ENCODE results near the gene PNPLA3.

Gene PNPLA3

DNA sequence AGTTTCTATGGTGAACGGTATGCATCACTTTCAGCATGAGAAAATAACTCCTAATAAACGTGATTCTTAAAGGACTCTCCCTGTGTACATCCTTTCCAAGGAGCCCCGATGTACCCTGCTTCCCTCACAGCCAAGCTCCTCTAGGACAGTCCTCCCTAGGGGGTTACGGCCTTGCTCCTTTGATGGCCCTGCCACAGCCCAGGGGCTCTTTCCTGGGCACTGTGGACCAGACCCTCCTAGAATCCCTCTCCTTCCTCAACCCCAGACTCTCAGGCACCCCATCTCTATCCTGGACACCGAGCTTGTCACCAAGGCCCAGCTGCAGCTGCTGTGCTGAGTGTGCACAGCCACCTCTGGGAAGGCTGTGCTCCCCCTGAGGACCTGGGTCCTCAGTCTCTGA is 27.8 kb downstream of the PNPLA3 start:
- no peak overlapping the region for H3K27ac ChIP-seq (ENCODE audit: low read depth, low read length)
- peaks cover 12% of the 10 kb centered on the region; the same call in 1 of the 2 replicates for H3K36me3 ChIP-seq (ENCODE audit: insufficient read depth, low read length)
- H3K4me1 ChIP-seq (ENCODE audit: insufficient read depth, low read length), result peaks cover 8% of the 10 kb centered on the region
- H3K4me3 ChIP-seq (ENCODE audit: low read length), result no peak overlapping the region
- H3K9me3 ChIP-seq (ENCODE audit: insufficient read depth, low read depth, low read length), result no peaks in the 10 kb centered on the region
- WGBS, result 89% methylated on average over 5 of the region's 5 CpGs
- no peak overlapping the region; the same call in 1 of the 2 replicates for H3K9ac ChIP-seq (ENCODE audit: low read depth, low read length)
- H3K27me3 ChIP-seq (ENCODE audit: insufficient read depth, low read length), result no peaks in the 10 kb centered on the region; the same call in 1 of the 2 replicates

DNA sequence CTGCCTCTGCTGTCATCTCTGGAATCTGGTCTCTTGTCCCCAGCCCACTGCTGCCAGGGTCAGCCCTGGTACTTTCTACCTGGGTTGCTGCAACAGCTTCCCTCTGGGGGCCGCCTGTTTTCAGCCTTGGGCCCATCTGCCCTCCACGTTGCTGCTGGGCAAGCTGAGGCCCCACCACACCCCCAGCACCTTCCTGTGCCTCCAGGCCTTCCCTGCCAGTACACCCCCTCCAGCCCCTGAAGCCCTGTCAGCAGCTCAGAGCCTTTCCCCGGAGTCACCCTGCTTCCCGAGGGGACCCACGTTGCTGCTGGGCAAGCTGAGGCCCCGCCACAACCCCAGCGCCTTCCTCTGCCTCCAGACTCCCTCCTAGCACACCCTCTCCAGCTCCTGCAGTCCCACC is 28.4 kb downstream of the PNPLA3 start:
- Histone ChIP-seq H3K4me3 (ENCODE audit: low read length) (no peak overlapping the region), H3K4me1 (ENCODE audit: insufficient read depth, low read length) (peaks cover 12% of the 10 kb centered on the region), H3K9ac (ENCODE audit: low read depth, low read length) (no peak overlapping the region), H3K27ac (ENCODE audit: low read depth, low read length) (no peak overlapping the region), H3K36me3 (ENCODE audit: insufficient read depth, low read length) (peaks cover 7% of the 10 kb centered on the region; the same call in 1 of the 2 replicates), H3K27me3 (ENCODE audit: insufficient read depth, low read length) (no peaks in the 10 kb centered on the region; the same call in 1 of the 2 replicates), H3K9me3 (ENCODE audit: insufficient read depth, low read depth, low read length) (no peaks in the 10 kb centered on the region)
- 67% methylated on average over 7 of the region's 7 CpGs for WGBS

DNA sequence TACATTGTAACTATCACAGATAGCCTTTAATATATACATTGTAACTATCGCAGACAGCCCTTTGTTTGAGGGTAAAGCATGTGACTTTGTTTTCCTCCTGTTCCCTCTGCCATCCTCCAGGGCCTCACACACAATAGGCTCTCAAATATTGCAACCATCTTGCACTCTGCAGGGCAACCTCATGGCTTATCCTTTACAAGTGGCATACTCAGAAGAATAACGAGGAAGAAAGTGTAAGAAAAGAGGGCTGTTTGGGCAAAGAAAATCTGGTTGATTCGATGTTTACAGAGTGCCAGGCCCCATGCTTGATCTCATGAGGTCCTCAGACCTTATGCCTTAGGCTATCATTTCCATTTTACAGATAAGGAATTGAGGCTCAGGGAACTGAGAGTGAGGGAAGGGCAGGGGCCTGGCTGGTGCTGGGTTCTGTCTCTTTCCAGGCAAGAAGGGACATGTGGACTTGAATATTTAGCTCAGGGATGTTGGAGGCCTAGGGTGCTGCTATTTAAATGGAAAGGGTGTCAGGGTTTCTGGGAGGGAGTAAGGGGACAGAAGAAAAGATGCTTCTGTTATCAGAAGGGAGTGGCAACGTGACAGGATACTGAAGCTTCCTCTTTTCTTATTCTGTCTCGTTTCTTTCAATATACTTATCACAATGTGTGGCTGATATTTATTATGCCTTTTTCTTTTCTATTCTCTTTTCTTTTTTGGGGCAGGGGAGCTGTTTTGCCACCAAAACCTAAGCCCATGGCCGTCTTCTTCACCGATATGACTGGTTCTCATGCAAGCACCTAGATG is 30.6 kb downstream of the PNPLA3 start:
- H3K27ac ChIP-seq (ENCODE audit: low read depth, low read length), result no peak overlapping the region
- H3K9ac ChIP-seq (ENCODE audit: low read depth, low read length), result peak overlapping the region; percentile 80
- WGBS, result 48% methylated on average over 5 of the region's 7 CpGs
- peak overlapping the region; percentile 86 for H3K4me3 ChIP-seq (ENCODE audit: low read length)
- no peaks in the 10 kb centered on the region; the same call in 1 of the 2 replicates for H3K36me3 ChIP-seq (ENCODE audit: insufficient read depth, low read length)
- no peaks in the 10 kb centered on the region for H3K9me3 ChIP-seq (ENCODE audit: insufficient read depth, low read depth, low read length)
- H3K4me1 ChIP-seq (ENCODE audit: insufficient read depth, low read length), result peaks cover 12% of the 10 kb centered on the region
- no peaks in the 10 kb centered on the region; the same call in 1 of the 2 replicates for H3K27me3 ChIP-seq (ENCODE audit: insufficient read depth, low read length)

DNA sequence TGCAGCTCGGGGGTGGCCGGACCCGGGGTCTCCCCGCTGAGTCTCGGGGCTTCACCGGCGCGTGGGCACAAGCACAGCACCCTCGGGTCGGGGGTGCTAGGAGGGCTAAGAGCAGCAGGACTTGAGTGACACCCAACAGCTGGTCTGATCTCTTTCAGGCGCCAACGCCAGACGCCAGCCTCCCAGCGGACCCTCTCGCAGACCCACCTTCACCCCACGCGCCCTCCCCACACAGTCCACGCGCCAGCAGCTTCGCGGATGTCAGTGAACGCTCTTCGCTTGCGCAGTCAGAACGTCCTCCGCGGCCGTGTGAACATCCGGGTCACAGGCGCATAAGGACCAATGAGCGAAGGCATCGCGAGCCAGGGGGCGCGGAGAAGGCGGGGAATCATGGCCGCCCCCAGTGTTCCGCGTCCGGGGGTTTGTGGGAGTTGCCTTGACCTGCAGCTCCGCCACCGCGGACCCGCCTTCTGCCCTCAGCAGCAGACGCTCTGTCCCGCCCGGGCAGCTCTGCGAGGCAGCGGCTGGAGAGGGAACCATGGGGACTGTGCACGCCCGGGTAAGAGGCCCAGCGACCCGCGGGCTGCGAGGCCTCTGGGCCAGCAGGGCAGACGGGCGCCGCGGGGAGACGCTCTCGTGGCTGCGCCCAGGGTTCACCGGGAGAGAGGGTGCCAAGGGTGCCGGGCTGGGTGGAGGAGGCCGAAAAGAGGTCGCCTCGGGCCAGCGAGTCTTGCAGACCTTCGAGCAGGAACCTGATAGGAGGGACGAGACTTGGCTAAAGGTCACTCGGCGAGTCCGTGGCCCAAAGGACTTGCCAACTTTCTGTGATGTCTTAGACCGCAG is 31.7 kb downstream of the PNPLA3 start, which contains the start of gene SAMM50:
TSS of gene SAMM50 (plus strand) at position 403 of the 843 bp plus-strand sequence. CDS start at position 539, 136 bp downstream.
- Histone ChIP-seq H3K36me3 (ENCODE audit: insufficient read depth, low read length) (no peaks in the 10 kb centered on the region; the same call in 1 of the 2 replicates), H3K9ac (ENCODE audit: low read depth, low read length) (peak within 1 kb of the TSS; percentile 80), H3K4me3 (ENCODE audit: low read length) (peak within 1 kb of the TSS; percentile 86), H3K9me3 (ENCODE audit: insufficient read depth, low read depth, low read length) (no peaks in the 10 kb centered on the region), H3K27me3 (ENCODE audit: insufficient read depth, low read length) (no peaks in the 10 kb centered on the region; the same call in 1 of the 2 replicates), H3K27ac (ENCODE audit: low read depth, low read length) (peak within 1 kb of the TSS; percentile 77), H3K4me1 (ENCODE audit: insufficient read depth, low read length) (peaks cover 12% of the 10 kb centered on the region)
- WGBS, result under 1% methylated on average over 74 of the region's 74 CpGs

DNA sequence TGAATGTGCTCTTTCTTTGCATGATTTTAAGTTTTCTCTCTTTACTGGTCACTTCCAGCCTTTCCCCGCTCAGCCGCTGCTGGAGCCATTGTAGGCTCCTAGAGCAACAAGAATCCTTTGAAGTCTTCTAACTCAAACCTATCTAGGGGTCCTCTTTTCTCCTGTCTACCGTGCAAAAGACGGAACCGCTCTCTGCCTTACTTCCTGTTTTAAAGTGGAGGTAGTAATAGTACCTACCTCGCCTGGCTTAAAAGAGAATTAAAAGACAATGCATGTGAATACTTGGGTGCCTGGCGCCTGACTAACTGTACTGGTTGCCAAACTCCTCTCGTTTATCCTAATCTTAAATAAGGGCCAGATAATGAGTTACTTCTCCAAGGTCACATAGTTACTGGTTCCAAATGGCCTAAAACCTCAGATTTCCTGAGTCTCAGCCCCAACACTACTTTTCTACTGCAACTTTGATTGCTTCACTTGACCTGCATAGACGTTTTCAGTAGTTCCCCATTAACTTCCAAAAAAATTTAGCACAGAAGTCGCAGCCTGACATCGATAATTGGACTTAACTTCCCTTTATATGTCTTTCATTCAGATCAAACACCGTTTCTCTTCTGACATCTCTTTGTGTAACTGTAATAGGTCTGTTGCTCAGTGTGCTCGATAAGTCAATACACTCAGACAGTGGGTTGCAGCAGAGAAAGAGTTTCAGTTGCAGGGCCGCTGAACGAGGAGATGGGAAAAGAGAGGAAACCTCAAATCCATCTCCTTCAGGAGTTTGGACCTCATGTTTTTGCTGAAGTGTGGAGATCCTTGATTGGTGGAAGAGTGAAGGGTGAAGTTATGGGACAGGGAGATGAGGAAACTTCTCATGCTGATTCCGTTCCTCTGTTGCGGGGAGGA is 32.5 kb downstream of the PNPLA3 start:
- Histone ChIP-seq H3K27me3 (ENCODE audit: insufficient read depth, low read length) (no peaks in the 10 kb centered on the region; the same call in 1 of the 2 replicates), H3K9me3 (ENCODE audit: insufficient read depth, low read depth, low read length) (no peaks in the 10 kb centered on the region), H3K4me3 (ENCODE audit: low read length) (peak overlapping the region; percentile 86), H3K4me1 (ENCODE audit: insufficient read depth, low read length) (peaks cover 12% of the 10 kb centered on the region), H3K27ac (ENCODE audit: low read depth, low read length) (no peak overlapping the region; the same call in 1 of the 2 replicates), H3K9ac (ENCODE audit: low read depth, low read length) (peak overlapping the region; percentile 80), H3K36me3 (ENCODE audit: insufficient read depth, low read length) (no peaks in the 10 kb centered on the region)
- WGBS, result 49% methylated on average over 16 of the region's 17 CpGs

DNA sequence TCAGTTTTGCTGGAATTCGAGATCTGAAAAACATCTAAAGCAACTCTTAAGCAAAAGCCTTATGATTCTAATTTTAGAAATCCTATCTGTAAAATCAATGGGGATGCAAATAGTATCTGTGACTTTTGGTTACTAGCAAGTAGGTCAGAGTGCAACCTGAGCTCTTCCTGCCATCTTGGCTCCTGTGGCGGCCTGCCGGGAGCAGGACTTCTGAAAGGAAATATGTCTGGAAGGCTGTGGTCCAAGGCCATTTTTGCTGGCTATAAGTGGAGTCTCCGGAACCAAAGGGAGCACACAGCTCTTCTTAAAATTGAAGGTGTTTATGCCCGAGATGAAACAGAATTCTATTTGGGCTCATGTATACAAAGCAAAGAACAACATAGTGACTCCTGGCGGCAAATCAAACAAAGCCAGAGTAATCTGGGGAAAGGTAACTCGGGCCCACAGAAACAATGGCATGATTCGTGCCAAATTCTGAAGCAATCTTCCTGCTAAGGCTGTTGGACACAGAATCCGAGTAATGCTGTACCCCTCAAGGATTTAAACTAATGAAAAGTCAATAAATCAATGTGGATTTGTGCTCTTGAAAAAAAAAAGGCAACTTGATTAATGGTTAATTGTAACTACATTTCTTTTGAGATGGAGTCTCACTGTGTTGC is 33.3 kb downstream of the PNPLA3 start:
- H3K9ac ChIP-seq (ENCODE audit: low read depth, low read length), result no peak overlapping the region
- peaks cover 12% of the 10 kb centered on the region for H3K4me1 ChIP-seq (ENCODE audit: insufficient read depth, low read length)
- H3K27me3 ChIP-seq (ENCODE audit: insufficient read depth, low read length), result no peaks in the 10 kb centered on the region
- H3K27ac ChIP-seq (ENCODE audit: low read depth, low read length), result no peak overlapping the region
- peak overlapping the region; percentile 86 for H3K4me3 ChIP-seq (ENCODE audit: low read length)
- H3K9me3 ChIP-seq (ENCODE audit: insufficient read depth, low read depth, low read length), result no peaks in the 10 kb centered on the region
- no peaks in the 10 kb centered on the region for H3K36me3 ChIP-seq (ENCODE audit: insufficient read depth, low read length)
- WGBS, result 93% methylated on average over 9 of the region's 9 CpGs

DNA sequence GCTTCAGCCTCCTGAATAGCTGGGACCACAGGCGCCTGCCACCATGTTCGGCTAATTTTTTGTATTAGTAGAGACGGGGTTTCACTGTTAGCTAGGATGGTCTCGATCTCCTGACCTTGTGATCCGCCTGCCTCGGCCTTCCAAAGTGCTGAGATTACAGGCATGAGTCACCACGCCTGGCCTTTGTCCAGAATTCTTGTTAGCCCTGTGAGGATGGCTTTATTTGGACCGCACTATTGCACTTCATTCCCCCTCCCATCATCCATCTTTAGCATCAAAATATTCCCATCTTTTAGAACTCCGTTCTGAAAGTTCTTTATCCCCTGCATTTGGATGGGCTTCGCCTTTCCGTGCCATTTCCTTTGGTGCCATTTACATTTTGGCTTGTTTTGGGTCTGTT is 34.3 kb downstream of the PNPLA3 start:
- Histone ChIP-seq H3K9me3 (ENCODE audit: insufficient read depth, low read depth, low read length) (no peaks in the 10 kb centered on the region), H3K36me3 (ENCODE audit: insufficient read depth, low read length) (peaks cover 2% of the 10 kb centered on the region; the same call in 1 of the 2 replicates), H3K4me1 (ENCODE audit: insufficient read depth, low read length) (peaks cover 12% of the 10 kb centered on the region), H3K4me3 (ENCODE audit: low read length) (no peak overlapping the region), H3K27ac (ENCODE audit: low read depth, low read length) (no peak overlapping the region), H3K9ac (ENCODE audit: low read depth, low read length) (no peak overlapping the region), H3K27me3 (ENCODE audit: insufficient read depth, low read length) (no peaks in the 10 kb centered on the region)
- WGBS, result 91% methylated on average over 11 of the region's 11 CpGs

DNA sequence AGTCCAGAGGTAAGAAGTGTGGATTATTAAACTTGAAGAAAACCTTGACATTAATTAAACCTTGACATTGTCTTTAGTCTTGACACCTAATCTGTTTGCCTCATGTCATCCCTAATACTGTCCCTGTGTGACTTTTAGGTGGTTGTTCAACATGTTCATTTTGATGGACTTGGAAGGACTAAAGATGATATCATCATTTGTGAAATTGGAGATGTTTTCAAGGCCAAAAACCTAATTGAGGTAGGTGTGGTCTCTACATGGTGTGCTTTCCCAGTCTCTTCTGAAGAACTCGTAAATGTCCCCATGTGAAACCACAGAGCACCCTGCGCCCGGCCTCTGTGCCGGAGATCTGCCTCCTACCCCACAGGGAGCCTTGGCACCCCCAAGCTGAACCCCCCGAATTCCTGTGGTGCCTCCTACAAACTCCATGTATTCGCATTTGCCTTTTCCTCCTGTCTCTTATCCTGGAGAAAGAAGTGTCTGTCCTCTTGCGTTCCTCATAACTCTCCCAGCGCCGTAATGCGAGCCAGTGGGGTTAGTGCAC is 40.8 kb downstream of the PNPLA3 start:
- Histone ChIP-seq H3K27ac (ENCODE audit: low read depth, low read length) (no peak overlapping the region), H3K9me3 (ENCODE audit: insufficient read depth, low read depth, low read length) (no peaks in the 10 kb centered on the region), H3K4me3 (ENCODE audit: low read length) (no peak overlapping the region), H3K27me3 (ENCODE audit: insufficient read depth, low read length) (no peaks in the 10 kb centered on the region), H3K4me1 (ENCODE audit: insufficient read depth, low read length) (no peaks in the 10 kb centered on the region), H3K9ac (ENCODE audit: low read depth, low read length) (no peak overlapping the region), H3K36me3 (ENCODE audit: insufficient read depth, low read length) (peaks cover 64% of the 10 kb centered on the region)
- 97% methylated on average over 10 of the region's 10 CpGs for whole genome bisulfite sequencing

DNA sequence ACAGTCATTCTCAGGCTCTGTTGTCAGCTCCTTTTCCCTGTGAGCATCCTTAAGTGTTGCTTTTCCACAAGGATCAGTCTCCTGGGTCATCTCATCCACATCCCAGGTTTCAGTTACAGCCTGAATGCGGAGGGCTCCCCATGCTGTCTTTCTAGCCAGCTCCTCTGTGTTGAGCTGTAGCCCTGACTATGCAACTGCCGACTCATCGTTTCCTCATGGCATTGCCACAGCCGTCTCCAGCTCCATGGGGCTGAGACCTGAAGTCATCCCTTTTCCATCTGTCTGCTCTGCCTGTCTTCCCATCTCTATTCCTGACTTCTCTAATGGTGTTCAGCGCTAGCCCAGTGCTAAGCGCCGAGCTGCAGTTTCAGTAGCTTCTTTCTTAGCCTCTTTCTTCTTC is 43.5 kb downstream of the PNPLA3 start:
- Histone ChIP-seq H3K9me3 (ENCODE audit: insufficient read depth, low read depth, low read length) (no peaks in the 10 kb centered on the region), H3K4me1 (ENCODE audit: insufficient read depth, low read length) (no peaks in the 10 kb centered on the region), H3K9ac (ENCODE audit: low read depth, low read length) (no peak overlapping the region), H3K36me3 (ENCODE audit: insufficient read depth, low read length) (peaks cover 86% of the 10 kb centered on the region), H3K4me3 (ENCODE audit: low read length) (no peak overlapping the region), H3K27ac (ENCODE audit: low read depth, low read length) (no peak overlapping the region), H3K27me3 (ENCODE audit: insufficient read depth, low read length) (no peaks in the 10 kb centered on the region)
- whole genome bisulfite sequencing, result 95% methylated on average over 7 of the region's 7 CpGs

DNA sequence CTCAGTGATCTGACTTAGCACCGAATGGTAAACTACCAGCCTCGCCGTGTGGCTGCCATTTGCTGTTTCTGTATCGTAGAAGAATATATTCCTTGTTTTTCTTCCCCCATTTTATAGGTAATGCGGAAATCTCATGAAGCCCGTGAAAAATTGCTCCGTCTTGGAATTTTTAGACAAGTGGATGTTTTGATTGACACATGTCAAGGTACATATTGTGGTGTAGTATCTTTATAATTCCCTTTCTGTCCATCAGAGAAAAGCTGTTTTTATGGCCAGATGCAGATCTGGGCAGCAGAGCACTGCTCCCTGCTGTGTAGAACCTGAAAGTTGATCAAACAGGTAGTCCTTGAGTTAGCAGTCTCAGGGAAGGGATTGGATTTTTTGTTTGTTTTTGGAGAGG is 45.0 kb downstream of the PNPLA3 start:
- Histone ChIP-seq H3K4me1 (ENCODE audit: insufficient read depth, low read length) (no peaks in the 10 kb centered on the region), H3K9ac (ENCODE audit: low read depth, low read length) (no peak overlapping the region), H3K27me3 (ENCODE audit: insufficient read depth, low read length) (no peaks in the 10 kb centered on the region), H3K27ac (ENCODE audit: low read depth, low read length) (no peak overlapping the region), H3K9me3 (ENCODE audit: insufficient read depth, low read depth, low read length) (no peaks in the 10 kb centered on the region), H3K36me3 (ENCODE audit: insufficient read depth, low read length) (peaks cover 92% of the 10 kb centered on the region), H3K4me3 (ENCODE audit: low read length) (no peak overlapping the region)
- WGBS, result 98% methylated on average over 7 of the region's 7 CpGs
